T-helper 2 cell (primary cell): ENCODE data around the gene SCN1A.
"Not testable (repeated sequence)": the region's sequence is repeated elsewhere in the genome, so short reads cannot be mapped to it uniquely, and the experiment has no call there.

Source experiments
- DNase-seq, 5 experiments: peaks; one replicate each; pipeline versions ENCODE4 v3.0.0 to v3.0.0-alpha.2; 2012 to 2022

Gene SCN1A

GRCh38 chr2:166135152-166135848, 7.5 kb upstream of the SCN1A start:
- DNase-seq = no peak

GRCh38 chr2:166134252-166135151, 6.7 kb upstream of the SCN1A start:
- DNase-seq = no peak

- no peak for DNase-seq
These were observed 5.8 kb upstream of the SCN1A start for GRCh38 chr2:166133653-166134052.

GRCh38 chr2:166128156-166128505, 311 bp upstream of the SCN1A start:
- no peak for DNase-seq

GRCh38 chr2:166126007-166126639, 1.7 kb downstream of the SCN1A start:
- DNase-seq = no peak

- DNase-seq = no peak
These were observed 2.3 kb downstream of the SCN1A start for GRCh38 chr2:166125557-166125956.

- no peak for DNase-seq
These were observed 9.6 kb downstream of the SCN1A start for GRCh38 chr2:166118180-166118579.

GRCh38 chr2:166117491-166117890, 10.3 kb downstream of the SCN1A start:
- no peak for DNase-seq

- peak in 1 of 5 experiments; percentile 7 for DNase-seq
These were observed 12.2 kb downstream of the SCN1A start for GRCh38 chr2:166115589-166115988.

GRCh38 chr2:166112193-166112605, 15.6 kb downstream of the SCN1A start:
- DNase-seq = peak in 1 of 5 experiments; percentile 65

GRCh38 chr2:166106431-166107015, 21.3 kb downstream of the SCN1A start:
- no peak for DNase-seq

GRCh38 chr2:166104773-166105172, 23.0 kb downstream of the SCN1A start:
- no peak for DNase-seq

- no peak for DNase-seq
These were observed 23.7 kb downstream of the SCN1A start for GRCh38 chr2:166104084-166104483.

- DNase-seq = not testable (repeated sequence)
These were observed 24.5 kb downstream of the SCN1A start for GRCh38 chr2:166103277-166103676.

GRCh38 chr2:166094325-166094724, 33.5 kb downstream of the SCN1A start:
- no peak for DNase-seq

GRCh38 chr2:166092889-166093288, 34.9 kb downstream of the SCN1A start:
- DNase-seq = no peak

GRCh38 chr2:166091439-166091838, 36.4 kb downstream of the SCN1A start:
- DNase-seq = no peak

- no peak for DNase-seq
These were observed 36.9 kb downstream of the SCN1A start for GRCh38 chr2:166090908-166091307.

GRCh38 chr2:166090346-166090745, 37.5 kb downstream of the SCN1A start:
- DNase-seq = no peak

GRCh38 chr2:166088634-166089033, 39.2 kb downstream of the SCN1A start:
- DNase-seq = no peak

- no peak for DNase-seq
These were observed 43.5 kb downstream of the SCN1A start for GRCh38 chr2:166084301-166084700.

GRCh38 chr2:166082736-166083135, 45.1 kb downstream of the SCN1A start:
- DNase-seq = no peak

- no peak for DNase-seq
These were observed 46.0 kb downstream of the SCN1A start for GRCh38 chr2:166081852-166082251.
